Activated T-cell treated with anti-CD3 and anti-CD28 coated beads for 24 hours (primary cell): Measurements from ENCODE around the gene RNF186.
"Not testable (repeated sequence)": the region's sequence is repeated elsewhere in the genome, so short reads cannot be mapped to it uniquely, and the experiment has no call there.

ENCODE experiments used
- DNase-seq: peaks from one replicate; pipeline ENCODE4 v3.0.0-alpha.2; 2020; ENCODE audit warnings: low read depth

The RNF186 gene

DNA sequence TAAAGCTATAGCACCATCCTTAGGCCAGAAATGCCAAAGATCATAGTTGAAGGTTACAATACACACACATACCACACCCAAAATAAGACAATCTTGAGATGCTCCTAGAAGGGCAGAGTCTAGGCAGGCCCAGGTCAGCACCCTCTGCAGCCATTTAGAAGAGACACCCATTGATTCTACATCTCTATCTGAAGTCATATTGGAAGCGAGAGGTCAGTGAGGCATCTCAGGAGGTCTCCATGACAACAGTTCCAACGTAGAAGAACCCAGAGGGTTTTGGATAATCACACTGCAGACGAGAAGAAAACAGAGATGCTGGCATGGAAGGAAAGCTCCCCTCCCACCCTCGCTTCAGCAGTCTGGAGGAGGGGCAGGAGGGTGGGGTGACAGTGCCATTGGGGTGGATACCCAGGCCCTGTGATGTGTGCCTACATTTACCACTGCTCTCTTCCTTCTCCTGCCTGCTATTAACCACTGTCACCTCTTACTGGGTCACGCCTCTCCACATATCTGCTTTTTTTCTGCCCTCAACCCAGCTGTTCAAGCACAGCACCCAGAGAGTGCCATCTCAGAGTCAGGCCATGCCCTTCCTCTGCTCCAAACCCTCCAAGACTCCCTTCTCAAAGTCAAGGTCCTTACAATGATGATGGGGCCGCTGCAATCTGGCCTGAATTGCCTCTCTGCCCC is 21.6 kb downstream of the RNF186 start:
- DNase-seq = no peak

DNA sequence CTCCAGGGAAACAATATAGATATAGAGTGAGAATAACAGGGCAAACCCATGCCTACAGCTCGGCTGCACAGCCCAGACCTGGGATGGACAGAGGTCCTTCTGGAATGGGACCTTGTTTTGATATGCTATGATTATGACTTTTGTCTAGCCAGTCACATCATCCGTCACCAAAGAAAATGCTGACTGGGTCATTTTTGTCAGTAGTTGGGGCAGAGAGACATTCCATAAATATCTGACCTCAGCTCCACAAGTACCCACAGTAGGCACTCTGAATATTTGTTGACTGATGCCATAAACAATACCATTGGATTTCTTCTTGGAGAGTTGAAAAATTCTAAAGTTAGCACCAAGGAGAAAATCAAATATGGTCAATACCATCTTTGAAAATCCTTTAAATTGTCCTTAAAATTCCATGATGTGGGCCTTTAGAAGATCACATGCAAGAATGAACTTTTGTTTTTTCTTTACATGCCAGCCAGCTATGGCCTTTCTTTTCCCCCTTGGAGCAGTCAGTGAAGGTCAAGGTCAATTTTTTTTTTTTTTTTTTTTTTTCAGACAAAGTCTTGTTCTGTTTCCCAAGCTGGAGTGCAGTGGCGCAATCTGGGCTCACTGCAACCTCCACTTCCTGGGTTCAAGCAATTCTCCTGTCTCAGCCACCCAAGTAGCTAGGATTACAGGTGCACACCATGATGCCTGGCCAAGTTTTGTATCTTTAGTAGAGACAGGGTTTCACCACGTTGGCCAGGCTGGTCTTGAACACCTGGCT is 22.7 kb downstream of the RNF186 start:
- DNase-seq = no peak

DNA sequence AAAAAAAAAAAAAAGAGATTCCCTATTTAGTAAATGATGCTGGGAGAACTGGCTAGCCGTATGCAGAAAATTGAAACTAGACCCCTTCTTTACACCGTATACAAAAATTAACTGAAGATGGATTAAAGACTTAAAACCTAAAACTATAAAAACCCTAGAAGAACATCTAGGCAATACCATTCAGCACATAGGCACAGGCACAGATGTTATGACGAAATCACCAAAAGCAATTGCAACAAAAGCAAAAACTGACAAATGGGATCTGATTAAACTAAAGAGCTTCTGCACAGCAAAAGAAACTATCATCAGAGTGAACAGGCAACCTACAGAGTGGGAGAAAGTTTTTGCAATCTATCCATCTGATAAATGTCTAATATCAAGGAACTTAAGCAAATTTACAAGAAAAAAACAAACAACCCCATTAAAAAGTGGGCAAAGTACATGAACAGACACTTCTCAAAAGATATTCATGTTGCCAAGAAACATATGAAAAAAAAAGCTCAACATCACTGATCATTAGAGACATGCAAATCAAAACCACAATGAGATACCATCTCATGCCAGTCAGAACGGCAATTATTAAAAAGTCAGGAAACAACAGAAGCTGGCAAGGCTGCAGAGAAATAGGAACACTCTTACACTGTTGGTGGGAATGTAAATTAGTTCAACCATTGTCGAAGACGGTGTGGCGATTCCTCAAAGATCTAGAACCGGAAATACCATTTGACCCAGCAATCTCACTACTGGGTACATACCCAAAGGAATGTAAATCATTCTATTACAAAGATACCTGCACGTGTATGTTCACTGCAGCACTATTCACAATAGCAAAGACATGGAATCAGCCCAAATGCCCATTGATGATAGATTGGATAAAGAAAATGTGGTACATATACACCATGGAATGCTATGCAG is 24.8 kb downstream of the RNF186 start:
- DNase-seq = not testable (repeated sequence)

DNA sequence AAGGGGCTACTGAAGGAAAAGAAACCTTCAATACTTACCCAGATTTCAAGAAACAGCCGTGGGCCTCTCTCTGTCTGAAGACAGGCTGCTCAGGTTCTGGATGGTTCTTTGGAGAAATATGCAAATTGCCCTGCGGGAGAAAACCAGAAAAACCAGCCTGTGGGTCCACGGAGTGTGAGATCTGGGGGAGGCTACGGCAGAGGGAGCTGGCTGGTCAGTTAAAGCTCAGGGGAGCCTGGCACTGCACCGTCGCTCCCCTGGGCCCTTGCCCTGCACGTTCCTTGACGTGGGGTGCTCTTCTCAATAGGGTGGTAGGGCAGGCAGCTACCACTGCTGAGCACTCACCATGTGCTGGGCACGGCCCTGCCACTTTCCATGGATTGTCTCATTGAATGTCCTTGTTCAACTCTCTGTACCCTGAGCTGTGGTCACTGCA is 28.1 kb downstream of the RNF186 start:
- DNase-seq = no peak

DNA sequence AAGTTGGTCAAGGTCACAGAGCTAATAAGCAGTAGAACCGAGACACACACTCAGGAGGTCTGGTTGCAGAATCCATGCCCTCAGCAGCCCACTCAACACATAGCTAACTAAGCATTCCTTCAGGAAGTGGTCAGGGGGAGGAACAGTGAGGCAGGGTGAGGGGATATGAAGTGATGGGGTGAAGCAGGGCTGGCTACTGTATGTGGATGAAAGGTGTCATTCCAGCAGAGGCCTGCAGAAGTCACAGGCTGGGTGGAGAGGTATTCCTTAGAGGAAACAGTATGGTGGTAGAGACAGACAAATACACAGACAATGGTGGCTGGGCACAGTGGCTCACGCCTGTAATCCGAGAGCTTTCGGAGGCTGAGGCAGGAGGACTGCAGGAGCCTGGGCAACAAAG is 29.4 kb downstream of the RNF186 start:
- no peak for DNase-seq

DNA sequence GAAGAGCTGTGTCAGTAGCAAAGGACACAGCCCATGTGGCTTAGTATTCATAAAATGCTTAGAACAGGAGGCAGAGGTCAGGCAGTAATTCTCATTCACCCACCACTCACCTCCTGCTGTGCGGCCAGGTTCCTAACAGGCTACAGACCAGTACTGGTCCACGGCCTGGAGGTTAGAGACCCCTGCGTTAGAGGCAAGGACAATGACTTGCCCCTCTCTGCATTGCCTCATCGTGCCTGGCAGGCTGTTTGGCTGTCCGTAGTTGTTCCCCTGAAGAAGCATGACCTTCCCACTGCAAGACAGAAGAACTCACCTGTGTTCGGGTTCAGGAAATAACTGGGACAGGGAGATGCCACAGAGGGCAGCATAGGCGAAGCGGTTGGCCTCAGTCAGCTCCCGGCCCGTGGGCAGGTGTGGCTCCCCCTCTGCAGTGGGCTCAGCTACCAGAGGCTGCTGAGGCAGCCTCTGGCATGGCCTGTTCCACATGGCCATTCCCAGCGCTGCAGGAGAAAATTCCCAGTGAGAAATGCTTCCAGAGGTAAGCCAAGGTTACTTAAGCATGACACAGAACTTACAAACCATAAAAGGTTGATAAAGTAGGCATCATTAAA is 34.7 kb downstream of the RNF186 start:
- DNase-seq = no peak

DNA sequence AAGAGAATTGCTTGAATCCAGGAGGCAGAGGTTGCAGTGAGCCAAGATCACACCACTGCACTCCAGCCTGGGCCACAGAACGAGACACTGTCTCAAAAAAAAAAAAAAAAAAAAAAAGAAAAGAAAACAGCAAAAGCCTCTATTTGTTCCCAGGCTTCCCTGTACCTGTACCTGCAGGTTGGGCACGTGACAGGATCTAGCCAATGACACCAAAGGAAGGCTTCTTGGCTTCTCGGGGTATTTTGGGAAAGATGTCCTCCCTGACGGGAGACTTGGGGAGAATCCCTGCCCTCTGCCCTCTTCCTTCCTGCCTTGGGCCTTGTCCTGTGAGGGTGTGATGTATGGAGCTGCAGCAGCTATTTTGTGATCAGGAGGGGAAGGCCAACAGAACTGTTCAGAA is 38.1 kb downstream of the RNF186 start:
- DNase-seq = no peak

DNA sequence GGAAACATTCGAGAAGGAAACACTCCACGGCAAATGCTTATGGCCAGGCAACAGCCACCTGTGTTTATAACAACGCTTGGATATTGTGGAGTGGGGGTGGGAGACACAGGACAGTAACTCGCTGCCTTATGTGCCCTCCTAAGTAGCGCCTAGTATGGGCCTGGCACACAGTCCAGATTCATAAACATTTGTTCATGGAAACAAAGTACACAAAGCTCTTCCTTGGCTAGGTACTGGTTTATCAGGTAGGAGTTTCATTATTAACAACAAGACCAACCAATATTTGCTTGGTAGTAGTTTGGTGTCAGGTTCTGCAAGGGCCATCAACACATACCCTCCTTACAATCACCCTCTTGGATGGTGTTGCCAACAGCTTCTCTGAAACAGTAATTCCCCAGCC is 38.8 kb downstream of the RNF186 start:
- DNase-seq = no peak

DNA sequence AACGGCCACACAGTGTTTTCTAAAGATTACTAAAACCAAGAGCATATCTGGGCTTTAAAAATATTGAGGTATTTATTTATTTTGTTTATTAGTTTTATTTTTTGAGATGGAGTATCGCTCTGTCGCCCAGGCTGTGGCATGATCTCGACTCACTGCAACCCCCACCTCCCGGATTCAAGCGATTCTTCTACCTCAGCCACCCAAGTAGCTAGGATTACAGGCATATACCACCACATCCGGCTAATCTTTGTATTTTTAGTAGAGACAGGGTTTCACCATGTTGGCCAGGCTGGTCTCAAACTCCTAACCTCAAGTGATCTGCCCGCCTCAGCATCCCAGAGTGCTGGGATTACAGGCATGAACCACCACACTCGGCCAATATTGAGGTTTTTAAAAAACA is 39.3 kb downstream of the RNF186 start:
- no peak for DNase-seq

DNA sequence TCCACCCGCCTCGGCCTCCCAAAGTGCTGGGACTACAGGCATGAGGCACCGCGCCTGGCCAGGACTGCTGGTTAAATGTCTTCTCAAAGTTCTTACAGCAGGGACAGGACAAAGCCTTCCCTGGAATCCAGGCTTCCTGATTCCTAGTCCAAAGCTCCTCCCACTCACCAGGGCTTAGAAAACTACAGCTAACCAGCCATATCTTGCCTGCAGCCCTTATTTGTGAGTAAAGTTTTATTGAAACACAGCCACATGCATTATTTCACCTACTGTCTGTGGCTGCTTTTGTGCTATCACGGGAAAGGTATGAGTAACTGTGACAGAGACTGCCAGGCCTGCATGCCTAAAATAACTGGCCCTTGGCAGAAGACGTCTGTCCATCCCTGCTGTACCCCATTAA is 39.8 kb downstream of the RNF186 start:
- no peak for DNase-seq

DNA sequence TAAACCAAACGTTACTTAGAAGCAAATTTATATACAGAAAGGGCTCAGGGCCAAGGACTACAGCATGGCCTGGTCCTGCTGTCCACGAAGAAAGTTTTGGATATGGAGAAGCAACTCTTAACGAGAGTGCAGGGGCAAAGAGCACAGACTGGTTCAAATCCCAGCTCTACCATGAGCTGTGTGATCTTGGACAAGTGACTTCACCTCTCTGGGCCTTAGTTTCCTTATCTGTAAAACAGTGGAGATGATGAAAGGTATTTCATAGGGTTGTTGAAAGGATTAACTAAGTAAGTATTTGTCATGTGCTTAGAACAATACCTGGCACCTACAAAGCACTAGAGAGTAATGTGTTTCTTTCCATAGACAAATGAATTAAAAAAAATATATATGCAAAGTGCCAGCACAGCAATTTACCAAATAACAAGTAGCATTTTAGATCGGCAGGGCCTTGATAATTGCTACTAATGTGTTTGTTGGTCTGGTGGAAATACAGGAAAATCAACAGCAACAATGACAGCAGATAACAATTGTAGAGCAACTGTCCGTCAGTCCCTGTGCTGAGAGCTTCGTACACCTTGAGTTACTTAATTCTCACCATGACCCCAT is 40.8 kb downstream of the RNF186 start:
- no peak for DNase-seq

DNA sequence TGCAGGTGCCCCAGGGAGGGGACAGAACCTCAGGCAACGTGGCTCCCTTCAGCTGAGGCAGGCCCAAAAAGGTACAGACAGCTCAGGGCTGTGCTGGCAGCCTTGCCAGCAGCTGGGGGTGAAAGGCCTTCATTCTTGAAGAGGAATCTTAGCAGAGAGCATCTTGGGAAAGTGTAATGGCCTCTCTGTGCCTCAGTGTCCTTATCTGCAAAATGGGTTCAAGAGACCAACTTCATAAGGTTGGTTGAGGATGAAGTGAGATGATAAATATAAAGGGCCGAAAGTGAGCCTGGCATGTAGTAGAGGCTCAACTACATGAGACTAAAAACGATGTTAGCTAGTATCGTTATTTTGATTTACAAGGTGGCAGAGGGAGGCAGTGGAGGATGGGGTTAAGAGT is 41.6 kb downstream of the RNF186 start:
- DNase-seq = no peak

DNA sequence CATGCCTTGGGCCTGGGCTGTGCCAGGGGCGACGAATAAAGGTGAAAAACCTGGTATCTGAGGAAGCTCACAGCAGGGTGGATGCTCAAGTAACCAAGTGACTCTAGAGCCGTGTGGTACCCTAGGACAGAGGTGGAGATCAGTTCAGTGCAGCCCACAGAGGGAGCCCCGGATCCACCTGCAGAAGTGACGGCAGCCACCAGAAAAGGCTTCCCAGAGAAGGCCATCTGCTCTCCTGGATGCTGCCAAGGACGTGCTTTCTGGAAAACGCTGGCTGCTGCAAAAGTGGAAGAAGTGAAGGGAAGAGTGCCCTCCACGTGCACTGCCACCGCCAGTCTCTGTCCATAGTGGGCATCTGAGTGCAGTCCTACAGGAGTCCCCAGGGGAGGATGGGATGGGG is 43.0 kb downstream of the RNF186 start:
- no peak for DNase-seq

DNA sequence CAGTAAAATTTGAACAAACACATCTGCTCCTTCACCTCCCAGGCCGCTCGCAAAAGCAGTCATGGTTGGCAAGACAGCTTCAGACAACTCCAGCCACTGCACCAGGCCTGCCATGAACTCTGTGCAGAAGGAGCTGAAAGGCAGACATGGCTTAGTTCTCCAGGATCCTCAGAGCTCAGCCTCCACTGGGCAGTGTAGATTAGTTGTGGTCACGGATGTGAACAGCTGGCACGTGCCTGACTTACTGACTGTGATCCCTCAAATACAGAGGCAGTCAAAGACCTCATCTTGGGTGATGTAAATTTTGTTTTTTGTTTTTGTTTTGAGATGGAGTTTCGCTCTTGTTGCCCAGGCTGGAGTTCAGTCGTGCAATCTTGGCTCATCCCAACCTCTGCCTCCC is 43.7 kb downstream of the RNF186 start:
- DNase-seq = no peak

DNA sequence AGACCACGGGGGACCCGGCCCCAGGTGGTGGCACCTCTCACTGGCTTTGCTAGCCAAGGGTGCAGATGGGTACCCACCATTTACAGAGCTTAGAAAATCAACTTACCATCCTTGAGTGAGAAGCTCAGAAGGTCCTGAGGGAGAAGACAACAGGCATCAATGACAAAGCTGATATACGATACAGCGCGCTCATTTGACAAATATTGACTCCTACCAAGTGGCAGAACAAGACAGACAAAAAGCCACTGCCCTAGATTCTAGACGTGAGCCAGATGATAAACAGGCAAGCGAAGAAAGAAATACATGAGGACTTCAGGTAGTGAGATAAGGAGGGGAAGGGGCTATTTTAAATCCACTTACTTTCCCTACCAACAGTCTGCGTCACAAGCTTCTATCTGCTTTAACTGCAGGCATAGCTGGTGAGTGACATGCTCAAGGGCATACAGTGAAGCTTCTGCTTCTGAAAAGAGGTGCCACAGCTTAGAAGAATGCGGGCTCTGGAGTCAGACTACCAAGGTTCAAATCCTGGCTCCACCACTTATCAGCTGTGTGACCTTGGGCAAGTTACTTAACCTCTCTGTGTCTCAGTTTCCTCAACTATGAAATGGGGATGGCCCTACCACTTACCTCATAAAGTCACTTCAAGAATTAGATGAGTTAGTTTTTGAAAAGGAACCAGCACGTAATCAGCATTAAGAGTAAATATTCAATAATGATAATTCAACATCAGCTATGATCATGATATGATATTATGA is 44.5 kb downstream of the RNF186 start:
- DNase-seq = no peak

DNA sequence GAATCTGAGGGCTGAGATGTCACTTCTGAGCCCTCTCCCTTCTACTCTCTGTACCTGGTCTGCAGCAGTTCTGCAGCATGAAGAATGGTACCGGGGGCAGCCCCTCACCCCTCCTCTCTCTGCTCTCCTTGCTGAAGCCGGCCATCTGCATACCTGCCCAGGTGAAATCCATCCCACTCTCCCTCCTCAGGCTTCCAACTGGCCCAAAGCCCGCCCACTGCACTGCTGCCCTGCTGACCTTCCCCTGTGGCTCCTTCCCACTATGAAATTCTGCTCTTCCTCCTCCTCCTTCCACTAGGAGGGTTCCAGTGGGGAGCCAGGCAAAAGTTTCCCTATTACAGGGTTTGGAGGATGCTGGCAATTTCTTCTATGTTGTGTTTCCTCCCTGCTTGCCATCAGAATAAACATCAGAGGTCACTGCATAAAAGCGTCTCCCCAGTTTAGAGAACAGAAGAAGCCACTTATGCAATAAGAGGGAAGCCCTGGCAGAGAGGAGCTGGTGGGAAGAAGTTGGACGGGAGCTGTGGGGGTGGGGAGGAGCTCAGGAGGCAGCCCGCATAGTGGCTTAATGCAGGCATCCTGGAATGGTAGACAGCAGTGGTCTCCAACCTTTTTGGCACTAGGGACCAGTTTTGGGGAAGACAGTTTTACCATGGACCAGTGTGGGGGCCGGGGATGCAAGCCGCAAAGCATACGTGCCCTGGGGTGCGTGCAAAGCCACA is 45.7 kb downstream of the RNF186 start:
- DNase-seq = no peak

DNA sequence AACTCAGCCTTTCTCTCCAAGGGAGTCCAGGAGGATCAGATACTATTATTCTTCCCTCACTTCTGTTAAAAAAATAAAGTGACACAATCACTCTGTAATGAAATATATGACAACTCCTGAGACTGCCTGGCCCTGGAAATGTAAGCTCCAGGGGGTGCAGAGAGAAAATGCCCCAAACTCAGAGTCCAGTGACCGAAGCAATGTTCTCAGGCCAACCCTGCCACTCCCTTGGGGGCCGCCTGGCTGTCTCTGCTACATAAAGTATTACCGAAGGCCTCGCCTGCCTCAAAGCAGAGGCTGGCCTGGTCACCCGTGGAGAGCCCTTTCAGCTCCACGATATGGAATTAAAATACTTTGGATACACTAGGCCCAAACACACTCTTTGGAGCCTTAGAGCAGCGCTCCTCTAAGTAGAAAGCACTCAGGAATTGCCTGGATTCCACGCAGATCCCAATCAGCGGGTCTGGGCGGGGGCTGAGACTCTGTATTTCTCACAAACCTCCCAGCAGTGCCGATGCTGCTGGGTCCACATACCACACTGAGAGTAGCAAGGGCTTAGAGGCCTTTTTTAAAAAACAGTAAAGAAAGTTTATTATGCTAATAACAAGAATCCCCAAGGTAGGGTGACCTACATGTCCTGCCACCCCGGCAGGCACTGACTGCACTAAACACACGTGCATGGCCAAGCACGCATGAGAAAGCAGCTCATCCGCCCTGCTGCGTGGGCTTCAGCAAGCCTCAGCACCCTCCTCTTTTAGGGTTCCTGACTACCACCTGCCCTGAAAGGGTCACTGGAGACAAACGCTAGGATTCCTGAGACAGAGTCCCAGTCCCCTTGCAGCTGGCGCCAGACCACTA is 46.5 kb downstream of the RNF186 start:
- no peak for DNase-seq

DNA sequence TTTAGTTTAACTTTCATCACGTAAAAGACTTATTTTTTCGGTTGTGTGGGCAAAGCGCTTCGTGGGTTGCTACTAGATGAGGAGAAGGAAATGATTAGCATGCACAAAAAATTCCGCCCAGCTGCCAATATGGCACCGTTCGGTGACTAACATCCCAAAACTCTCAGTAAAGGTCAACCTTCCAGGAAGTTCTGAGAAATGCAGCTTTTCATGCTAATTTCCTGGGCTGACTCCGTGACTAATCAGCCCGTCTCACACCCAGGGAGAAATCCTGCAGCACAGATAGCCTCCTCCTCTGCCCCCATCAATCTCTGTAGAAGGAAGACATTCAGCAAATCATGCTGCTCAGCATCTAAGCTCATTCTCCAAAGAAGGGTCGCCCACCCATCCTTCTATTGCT is 49.5 kb downstream of the RNF186 start:
- DNase-seq = peak; percentile 9

DNA sequence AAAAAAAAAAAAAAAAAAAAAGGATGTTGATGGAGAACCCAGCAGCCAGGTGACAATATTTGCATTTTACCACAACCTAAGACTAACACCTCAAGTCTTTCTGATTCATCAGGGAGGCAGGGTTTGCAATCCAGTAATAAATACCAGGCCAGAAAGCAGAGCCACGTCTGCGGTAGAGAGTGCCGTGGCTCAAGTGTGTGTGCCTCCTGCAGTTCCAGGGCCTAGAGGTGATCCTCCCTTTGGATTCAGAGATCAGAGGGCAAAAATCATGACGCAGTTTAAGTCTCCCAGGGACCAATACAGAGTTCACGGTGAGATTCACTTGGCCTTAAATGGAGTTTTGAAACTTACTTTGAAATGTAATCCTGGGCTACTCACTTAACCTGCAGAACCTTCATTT is 50.2 kb downstream of the RNF186 start:
- DNase-seq = no peak
